H1 (cell line): Measurements from ENCODE around the gene TRAPPC6A. TPM values are rescaled to one million over a fixed set of nuclear protein-coding genes. Genes with fewer than 3 reads are reported as not detected.

ENCODE experiments used
- CTCF ChIA-PET: fragments of 300-600 bp; sonication (Branson Sonifier 250); formaldehyde crosslinking; loops from one replicate; lab custom pipeline; 2021; ENCODE audit not compliant: partially characterized antibody; lab: Charles Lee
- POLR2A ChIA-PET: fragments of 300-600 bp; sonication (Branson Sonifier 250); formaldehyde crosslinking; loops from one replicate; lab custom pipeline; 2021; ENCODE audit warnings: inconsistent platforms; ENCODE audit not compliant: partially characterized antibody; lab: Charles Lee
- DNase-seq, 2 experiments: peaks; one replicate each; pipeline versions ENCODE4 v3.0.0 to v3.0.0-alpha.2; 2010 to 2022; ENCODE audit warnings: low spot score in 2 of 2, low read depth in 1 of 2, mixed read lengths in 1 of 2
- FAIRE-seq: peaks from 2 replicates; lab custom pipeline; 2011; peaks lifted over from hg19 to GRCh38; lab: Jason Lieb, UNC
- H2AFZ ChIP-seq: 2 replicates; pipeline ENCODE4 v1.8.1; 2012; ENCODE audit warnings: low read length, inconsistent platforms
- H2AK5ac ChIP-seq: 2 replicates; pipeline ENCODE4 v1.6.1; 2013; ENCODE audit warnings: low read depth, low read length
- H2BK120ac ChIP-seq: replicated peaks from 2 replicates; pipeline ENCODE3; 2013; ENCODE audit warnings: low read depth, low read length, inconsistent platforms
- H2BK12ac ChIP-seq: 2 replicates; pipeline ENCODE4 v1.6.1; 2013; ENCODE audit warnings: low read depth, low read length
- H2BK15ac ChIP-seq: 2 replicates; pipeline ENCODE4 v1.6.1; 2013; ENCODE audit warnings: low read length
- H2BK20ac ChIP-seq: 2 replicates; pipeline ENCODE4 v1.6.1; 2013; ENCODE audit warnings: low read length
- H2BK5ac ChIP-seq: 2 replicates; pipeline ENCODE4 v1.6.1; 2013; ENCODE audit warnings: low read depth, low read length
- H3K14ac ChIP-seq: 2 replicates; pipeline ENCODE4 v1.6.1; 2013; ENCODE audit warnings: inconsistent platforms; ENCODE audit not compliant: insufficient read length
- H3K18ac ChIP-seq: 2 replicates; pipeline ENCODE4 v1.6.1; 2013; ENCODE audit warnings: low read length; ENCODE audit errors: extremely low read depth
- H3K23ac ChIP-seq: 2 replicates; pipeline ENCODE4 v1.6.1; 2013; ENCODE audit warnings: inconsistent platforms; ENCODE audit not compliant: insufficient read length
- H3K23me2 ChIP-seq: 2 replicates; pipeline ENCODE4 v1.6.1; 2013; ENCODE audit warnings: low read depth, low read length
- H3K27ac ChIP-seq: 2 replicates; pipeline ENCODE4 v1.6.1; 2011; ENCODE audit warnings: low read depth, low read length, inconsistent platforms
- H3K27me3 ChIP-seq, 4 experiments: replicated peaks in 1 of 4; 1 replicate in 1 of 4; 2 replicates in 3 of 4; pipeline versions ENCODE4 v1.6.1 to v1.8.1; 2011 to 2013; ENCODE audit warnings: low read length in 3 of 4, mild to moderate bottlenecking in 3 of 4, inconsistent platforms in 2 of 4, mixed read lengths in 2 of 4, moderate library complexity in 1 of 4; ENCODE audit not compliant: control insufficient read depth in 3 of 4, insufficient read depth in 3 of 4; ENCODE audit errors: extremely low read depth in 1 of 4
- H3K36me3 ChIP-seq, 4 experiments: 2 replicates each; pipeline versions ENCODE4 v1.6.1 to v1.8.1; 2011 to 2013; ENCODE audit warnings: mild to moderate bottlenecking in 4 of 4, low read length in 3 of 4, moderate library complexity in 2 of 4, control low read depth in 1 of 4, inconsistent platforms in 1 of 4; ENCODE audit not compliant: insufficient read depth in 4 of 4, control insufficient read depth in 2 of 4
- H3K4ac ChIP-seq: replicated peaks from 2 replicates; pipeline ENCODE3; 2013; ENCODE audit warnings: low read length, low read depth, mixed read lengths, inconsistent platforms; ENCODE audit not compliant: insufficient read length
- H3K4me1 ChIP-seq, 4 experiments: replicated peaks in 1 of 4; 1 replicate in 1 of 4; 2 replicates in 3 of 4; pipeline versions ENCODE4 v1.6.1 to v1.8.1; 2011 to 2013; ENCODE audit warnings: low read length in 3 of 4, inconsistent platforms in 2 of 4, mixed read lengths in 1 of 4; ENCODE audit not compliant: insufficient read depth in 4 of 4, control insufficient read depth in 3 of 4
- H3K4me2 ChIP-seq, 2 experiments: 2 replicates each; pipeline versions ENCODE4 v1.6.1 to v1.8.1; 2011 to 2013; ENCODE audit warnings: low read depth in 2 of 2, low read length in 2 of 2, control low read depth in 1 of 2, inconsistent platforms in 1 of 2, mild to moderate bottlenecking in 1 of 2; ENCODE audit not compliant: insufficient read depth in 1 of 2
- H3K4me3 ChIP-seq, 4 experiments: fragments of 200-600, 300-600 bp in 1 of 4; sonication (generic), shearing (Covaris generic), sonication (Bioruptor Twin) in 1 of 4; 2 replicates each; pipeline versions ENCODE4 v1.5.1 to v1.8.1; 2011 to 2016; ENCODE audit warnings: low read length in 4 of 4, low read depth in 3 of 4, control low read depth in 2 of 4, inconsistent platforms in 2 of 4, mild to moderate bottlenecking in 2 of 4, mixed read lengths in 1 of 4, moderate library complexity in 1 of 4; ENCODE audit not compliant: insufficient read depth in 2 of 4; ENCODE audit errors: extremely low read depth in 1 of 4
- H3K56ac ChIP-seq: replicated peaks from 2 replicates; pipeline ENCODE3; 2013; ENCODE audit warnings: low read depth, mild to moderate bottlenecking, mixed read lengths, low read length, inconsistent platforms; ENCODE audit not compliant: insufficient read length
- H3K79me1 ChIP-seq: 2 replicates; pipeline ENCODE4 v1.6.1; 2013; ENCODE audit warnings: low read depth, low read length, control low read depth
- H3K79me2 ChIP-seq, 2 experiments: 2 replicates each; pipeline versions ENCODE4 v1.6.1 to v1.8.1; 2012 to 2013; ENCODE audit warnings: low read length in 2 of 2, mild to moderate bottlenecking in 2 of 2, inconsistent platforms in 1 of 2; ENCODE audit not compliant: insufficient read depth in 2 of 2, control insufficient read depth in 1 of 2
- H3K9ac ChIP-seq, 4 experiments: replicated peaks in 1 of 4; 1 replicate in 1 of 4; 2 replicates in 3 of 4; pipeline versions ENCODE4 v1.6.1 to v1.8.1; 2011 to 2013; ENCODE audit warnings: low read depth in 3 of 4, low read length in 3 of 4, control low read depth in 2 of 4, mild to moderate bottlenecking in 2 of 4, moderate library complexity in 2 of 4, inconsistent platforms in 1 of 4; ENCODE audit errors: extremely low read depth in 1 of 4
- H3K9me3 ChIP-seq, 2 experiments: 2 replicates each; pipeline versions ENCODE4 v1.6.1 to v1.8.1; 2012 to 2013; ENCODE audit warnings: mild to moderate bottlenecking in 2 of 2, moderate library complexity in 2 of 2, control low read depth in 1 of 2, inconsistent platforms in 1 of 2, low read depth in 1 of 2, low read length in 1 of 2, mixed read lengths in 1 of 2; ENCODE audit not compliant: insufficient read depth in 2 of 2
- H4K20me1 ChIP-seq, 2 experiments: replicated peaks in 1 of 2; 2 replicates each; pipeline versions ENCODE3 to v1.8.1; 2011 to 2013; ENCODE audit warnings: inconsistent platforms in 2 of 2, low read length in 2 of 2, mild to moderate bottlenecking in 1 of 2; ENCODE audit not compliant: insufficient read depth in 2 of 2, control insufficient read depth in 1 of 2
- H4K5ac ChIP-seq: 2 replicates; pipeline ENCODE4 v1.6.1; 2013; ENCODE audit warnings: low read length, low read depth, mixed read lengths, inconsistent platforms; ENCODE audit not compliant: insufficient read length
- H4K8ac ChIP-seq: 2 replicates; pipeline ENCODE4 v1.8.0; 2013; ENCODE audit warnings: mild to moderate bottlenecking, moderate library complexity, low read length, inconsistent platforms; ENCODE audit not compliant: insufficient read depth; ENCODE audit errors: extremely low read depth
- H4K91ac ChIP-seq: replicated peaks from 2 replicates; pipeline ENCODE3; 2013; ENCODE audit warnings: low read length, mixed read lengths, inconsistent platforms; ENCODE audit not compliant: insufficient read length
- BACH1 ChIP-seq: IDR thresholded peaks from 2 replicates; pipeline ENCODE4 v1.6.1; 2012; ENCODE audit warnings: low read length, improper control_type of control experiment
- CBX8 ChIP-seq: fragments of 300-800, 300-1000 bp; sonication (generic); IDR thresholded peaks from 2 replicates; pipeline ENCODE4 v1.7.1; 2016; ENCODE audit warnings: low read depth, low read length, borderline replicate concordance
- HDAC6 ChIP-seq: IDR thresholded peaks from one replicate; pipeline ENCODE4 v1.7.1; 2012; ENCODE audit warnings: low read depth, mild to moderate bottlenecking, inconsistent platforms, low read length, moderate library complexity
- MAFK ChIP-seq: IDR thresholded peaks from 2 replicates; pipeline ENCODE4 v1.6.1; 2012; ENCODE audit warnings: low read depth, mild to moderate bottlenecking, improper control_type of control experiment, low read length
- SIN3A ChIP-seq, 2 experiments: IDR thresholded peaks in 1 of 2; conservative IDR thresholded peaks in 1 of 2; 2 replicates each; pipeline ENCODE4 v1.6.1; 2011 to 2012; ENCODE audit warnings: low read length in 2 of 2, improper control_type of control experiment in 1 of 2, low read depth in 1 of 2, mild to moderate bottlenecking in 1 of 2
- SIX5 ChIP-seq: IDR thresholded peaks from 2 replicates; pipeline ENCODE4 v1.6.1; 2011; ENCODE audit warnings: mild to moderate bottlenecking, low read depth, low read length
- WGBS, 2 experiments: shearing (Covaris generic) in 1 of 2; methylation state at CpG; one replicate each; pipeline versions ENCODE4 v1.1.6 to v1.1.7; 2013 to 2015; ENCODE audit warnings: low lambda C conversion rate in 2 of 2, mixed read lengths in 2 of 2, inconsistent platforms in 1 of 2, low coverage in 1 of 2, missing lambda C conversion rate in 1 of 2; ENCODE audit not compliant: insufficient replicate concordance in 2 of 2, insufficient coverage in 1 of 2, insufficient read length in 1 of 2; ENCODE audit errors: extremely low coverage in 1 of 2, missing lambda C conversion rate in 1 of 2; 5-methylcytosine and 5-hydroxymethylcytosine counted together
- polyA plus RNA-seq, 7 experiments: library from polyadenylated mRNA; depleted of rRNA in 3 of 7; stranded (reverse) in 5 of 7; unstranded in 2 of 7; fragments of >200 nt in 5 of 7; fragments of 200-250 nt in 2 of 7; gene quantifications; 1 replicate in 5 of 7; 2 replicates in 1 of 7; 4 replicates in 1 of 7; pipeline versions ENCODE4 v1.2.1 to v1.2.3, GENCODE V29; 2011 to 2013; ENCODE audit warnings: missing spikeins in 2 of 7, mixed read lengths in 2 of 7
- total RNA-seq: library from RNA; stranded (reverse); fragmentation: NEBNext Ultra II Directional; extraction: Animal tissue kit (Norgen Biotek cat#: 25700); gene quantifications from 2 replicates; pipeline ENCODE4 v1.2.1, GENCODE V29; 2021

The TRAPPC6A gene
- total and polyA plus RNA-seq, 2 of the 8 experiments (the other 6 are each of a cell fraction or from before 2014, with no cell fraction given) = 31.8 to 130 TPM

- H3K27ac ChIP-seq = no peak overlapping the region
- no peak overlapping the region for H2AFZ ChIP-seq
- no peak overlapping the region for H4K91ac ChIP-seq
- no peak for DNase-seq
- CTCF ChIA-PET = interaction anchor here (0.6 to 3.5 kb wide), 6 partner anchors 9 to 30 kb away, joined by 3 to 14 read pairs (median 5); no protein-coding TSS in a partner anchor
- POLR2A ChIA-PET = interaction anchor here (0.9 to 1.7 kb wide), 3 partner anchors 13 to 37 kb away, joined by 3 to 4 read pairs (median 3); no protein-coding TSS in a partner anchor
- H3K23me2 ChIP-seq = peaks cover 17% of the 10 kb centered on the region; the same call in 1 of the 2 replicates
- peaks cover 0 to 3% of the 10 kb centered on the region in 2 experiments for H4K20me1 ChIP-seq
- no peak overlapping the region for H4K5ac ChIP-seq
- H2BK5ac ChIP-seq = no peak overlapping the region
- no peaks in the 10 kb centered on the region for H3K79me1 ChIP-seq
- H3K4me3 ChIP-seq = no peak overlapping the region
- peak overlapping the region in 1 of 2 experiments; percentile 82; a peak in 1 of 4 replicates for H3K4me2 ChIP-seq
- H2BK15ac ChIP-seq = no peak overlapping the region
- no peaks in the 10 kb centered on the region; a peak in 1 of 8 replicates for H3K36me3 ChIP-seq
- H3K14ac ChIP-seq = no peak overlapping the region
- no peak overlapping the region for H3K4ac ChIP-seq
- H3K4me1 ChIP-seq = peaks cover 0 to 13% (median 8%) of the 10 kb centered on the region in 4 experiments; a peak in 5 of 7 replicates
- WGBS, 2 experiments = 86% methylated on average over 17 of the region's 18 CpGs; no CpG with 5 or more reads in 1 of the 2 experiments
- H2AK5ac ChIP-seq = no peak overlapping the region
- TF ChIP-seq SIX5 = no peak
- no peak for TF ChIP-seq HDAC6
- TF ChIP-seq MAFK = peak; percentile 50; the same call in 1 of the 2 replicates
- no peak for TF ChIP-seq BACH1
- TF ChIP-seq SIN3A (conservative IDR thresholded peaks at IDR 0.05 in 1 of 2, IDR thresholded peaks at IDR 0.05 in 1 of 2; ENCODE audit: low read depth in 1 of 2, low read length in 2 of 2) = no peak
- no peak for TF ChIP-seq CBX8
- H3K23ac ChIP-seq = no peak overlapping the region
- H3K9ac ChIP-seq = no peak overlapping the region
- no peak overlapping the region for H2BK20ac ChIP-seq
- no peaks in the 10 kb centered on the region; a peak in 1 of 4 replicates for H3K9me3 ChIP-seq
- H3K56ac ChIP-seq = no peak overlapping the region
- no peak overlapping the region for H4K8ac ChIP-seq
- no peak for FAIRE-seq
- H3K79me2 ChIP-seq = no peaks in the 10 kb centered on the region
- H2BK120ac ChIP-seq = no peak overlapping the region
- H2BK12ac ChIP-seq = no peak overlapping the region
- no peak overlapping the region for H3K18ac ChIP-seq
- peaks cover 14 to 42% (median 36%) of the 10 kb centered on the region in 4 experiments for H3K27me3 ChIP-seq
Observed at GRCh38 chr19:45218911-45219743, 41.1 kb upstream of the TRAPPC6A start.
